GM12874 (cell line): ENCODE results near the gene USP2.

Source experiments
- TF ChIP-seq, protein P1 (sequence below): IDR thresholded peaks from 2 replicates; pipeline ENCODE4 v1.5.1; 2011; ENCODE audit warnings: low read depth, mild to moderate bottlenecking, control low read depth, low read length, moderate library complexity; ENCODE audit not compliant: insufficient read depth

The USP2 gene

DNA sequence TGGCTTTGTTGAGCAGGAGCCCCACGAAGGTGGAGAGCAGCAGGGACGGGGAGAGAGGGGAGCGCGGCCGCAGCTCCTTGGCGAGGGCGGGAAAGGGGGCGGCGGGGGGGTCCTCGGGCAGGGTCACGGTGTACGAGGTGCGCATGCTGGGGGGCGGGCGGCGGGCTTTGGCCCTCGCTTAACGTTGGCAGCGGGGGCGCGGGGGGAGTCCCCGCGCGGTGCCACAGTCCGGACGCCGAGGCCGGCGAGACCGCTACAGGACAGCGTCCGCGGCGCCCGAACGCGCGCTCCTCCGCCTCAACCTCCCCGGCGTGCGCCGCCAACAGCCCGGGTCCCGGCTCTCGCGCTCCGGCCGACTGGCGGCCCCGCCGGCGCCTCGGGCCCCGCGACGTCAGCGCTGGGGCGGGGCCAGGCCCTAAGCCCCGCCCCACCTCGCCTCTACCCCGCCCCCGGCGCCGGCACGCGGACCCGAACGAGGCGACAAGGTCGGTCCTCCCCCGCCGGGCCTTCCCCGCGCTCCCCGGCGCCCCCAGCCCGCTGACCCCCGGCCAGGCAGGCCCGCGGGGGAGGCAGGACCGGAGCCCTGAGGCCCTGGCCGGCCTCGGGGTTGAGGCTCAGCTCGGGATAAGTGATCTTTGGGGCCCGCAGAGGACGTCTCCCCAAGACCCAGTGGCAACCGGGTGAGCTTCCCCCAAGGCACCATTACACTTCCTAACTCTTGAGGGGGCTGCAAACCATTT is 17.5 kb downstream of the USP2 start:
- TF ChIP-seq, protein P1, sequence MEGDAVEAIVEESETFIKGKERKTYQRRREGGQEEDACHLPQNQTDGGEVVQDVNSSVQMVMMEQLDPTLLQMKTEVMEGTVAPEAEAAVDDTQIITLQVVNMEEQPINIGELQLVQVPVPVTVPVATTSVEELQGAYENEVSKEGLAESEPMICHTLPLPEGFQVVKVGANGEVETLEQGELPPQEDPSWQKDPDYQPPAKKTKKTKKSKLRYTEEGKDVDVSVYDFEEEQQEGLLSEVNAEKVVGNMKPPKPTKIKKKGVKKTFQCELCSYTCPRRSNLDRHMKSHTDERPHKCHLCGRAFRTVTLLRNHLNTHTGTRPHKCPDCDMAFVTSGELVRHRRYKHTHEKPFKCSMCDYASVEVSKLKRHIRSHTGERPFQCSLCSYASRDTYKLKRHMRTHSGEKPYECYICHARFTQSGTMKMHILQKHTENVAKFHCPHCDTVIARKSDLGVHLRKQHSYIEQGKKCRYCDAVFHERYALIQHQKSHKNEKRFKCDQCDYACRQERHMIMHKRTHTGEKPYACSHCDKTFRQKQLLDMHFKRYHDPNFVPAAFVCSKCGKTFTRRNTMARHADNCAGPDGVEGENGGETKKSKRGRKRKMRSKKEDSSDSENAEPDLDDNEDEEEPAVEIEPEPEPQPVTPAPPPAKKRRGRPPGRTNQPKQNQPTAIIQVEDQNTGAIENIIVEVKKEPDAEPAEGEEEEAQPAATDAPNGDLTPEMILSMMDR: no peak

DNA sequence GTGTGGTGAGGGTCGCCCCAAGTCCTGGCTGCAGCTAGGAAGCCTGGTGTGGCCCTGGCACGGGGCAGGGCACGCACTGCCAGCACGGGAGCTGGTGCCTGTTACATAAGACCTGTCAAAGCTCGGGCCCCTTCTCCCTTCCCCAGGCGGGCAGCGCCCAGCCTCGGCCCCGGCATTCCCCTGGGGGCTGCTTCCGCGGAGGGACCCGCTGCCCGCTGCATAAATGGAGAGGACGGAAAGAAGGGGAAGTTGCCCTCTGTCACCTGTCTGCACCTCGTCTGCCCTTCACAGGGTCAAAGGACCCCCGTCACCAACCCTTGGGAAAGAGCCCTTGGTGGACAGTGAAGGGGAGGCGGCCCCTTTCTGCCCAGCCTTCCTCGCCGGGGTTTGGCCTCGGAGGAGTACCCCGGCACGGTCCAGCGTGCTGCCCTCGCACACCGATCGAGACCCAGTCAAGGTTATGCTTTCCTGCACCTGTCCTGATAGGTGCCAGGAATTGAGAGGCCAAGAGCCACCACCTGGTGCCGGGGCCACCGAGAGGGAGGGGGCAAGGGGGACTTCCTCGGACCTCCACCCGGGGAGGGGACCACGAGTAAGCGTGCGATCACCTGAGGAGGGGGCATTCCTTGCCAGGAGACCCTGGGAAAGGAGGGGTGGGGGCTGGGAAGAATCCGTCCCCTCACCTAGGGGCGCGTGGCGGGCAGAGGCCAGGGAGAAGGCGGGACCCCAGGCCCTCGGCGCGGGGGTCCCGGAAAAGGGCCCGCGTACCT is 18.2 kb downstream of the USP2 start:
- TF ChIP-seq, protein P1: no peak

DNA sequence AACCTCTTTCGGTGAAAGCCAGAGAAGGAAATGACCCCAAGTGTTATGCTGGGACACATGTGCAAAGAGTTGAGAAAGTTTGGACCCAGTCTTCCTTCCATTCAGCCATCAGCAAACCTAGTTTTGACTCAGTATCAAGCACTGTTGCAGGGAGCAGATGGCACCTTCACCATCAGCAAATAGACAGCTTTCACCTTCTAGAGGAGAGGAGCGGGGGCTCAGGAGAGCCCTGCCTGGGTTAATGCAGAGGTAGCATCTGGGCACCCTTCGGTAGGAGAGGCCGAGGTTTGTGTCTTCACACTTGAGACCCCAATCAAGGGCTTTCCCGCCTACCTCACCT is 18.8 kb downstream of the USP2 start:
- TF ChIP-seq, protein P1: no peak

DNA sequence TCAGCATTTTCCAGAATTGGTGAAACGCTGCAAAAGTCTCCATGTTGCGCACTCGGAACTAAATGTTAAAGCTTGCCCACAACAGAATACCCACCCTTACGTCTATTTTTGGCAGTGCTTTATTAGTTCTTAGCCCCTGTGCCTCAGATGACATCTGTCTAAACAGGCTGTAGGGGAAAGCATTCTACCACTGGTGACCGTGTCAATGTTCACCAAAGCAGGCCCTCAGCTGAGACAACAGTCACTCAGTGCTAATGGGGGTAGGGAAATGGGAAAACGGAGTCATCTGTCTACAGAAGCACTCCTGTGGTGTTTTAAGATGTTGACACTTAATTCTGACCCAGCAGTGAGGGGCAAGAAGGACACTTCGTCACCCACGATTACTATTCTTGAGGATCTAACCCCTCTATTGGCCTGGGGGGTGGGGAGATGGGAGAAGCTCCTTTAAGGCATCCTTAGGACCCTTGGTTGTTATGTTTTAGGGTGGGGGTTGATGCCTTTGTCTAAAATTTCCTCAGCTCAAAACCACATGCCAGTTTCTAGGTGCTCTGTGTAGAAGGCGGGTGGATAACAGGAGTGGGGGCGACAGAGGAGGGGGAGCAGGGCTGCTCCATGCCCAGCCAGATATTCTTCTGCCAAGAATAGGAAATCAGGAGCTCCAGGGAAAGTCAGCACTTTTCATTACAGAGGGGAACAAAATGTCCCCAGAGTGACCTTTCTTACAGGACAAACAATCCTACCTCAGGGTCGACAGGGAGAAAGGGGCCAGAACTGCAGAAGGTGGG is 19.4 kb downstream of the USP2 start:
- TF ChIP-seq, protein P1: no peak

DNA sequence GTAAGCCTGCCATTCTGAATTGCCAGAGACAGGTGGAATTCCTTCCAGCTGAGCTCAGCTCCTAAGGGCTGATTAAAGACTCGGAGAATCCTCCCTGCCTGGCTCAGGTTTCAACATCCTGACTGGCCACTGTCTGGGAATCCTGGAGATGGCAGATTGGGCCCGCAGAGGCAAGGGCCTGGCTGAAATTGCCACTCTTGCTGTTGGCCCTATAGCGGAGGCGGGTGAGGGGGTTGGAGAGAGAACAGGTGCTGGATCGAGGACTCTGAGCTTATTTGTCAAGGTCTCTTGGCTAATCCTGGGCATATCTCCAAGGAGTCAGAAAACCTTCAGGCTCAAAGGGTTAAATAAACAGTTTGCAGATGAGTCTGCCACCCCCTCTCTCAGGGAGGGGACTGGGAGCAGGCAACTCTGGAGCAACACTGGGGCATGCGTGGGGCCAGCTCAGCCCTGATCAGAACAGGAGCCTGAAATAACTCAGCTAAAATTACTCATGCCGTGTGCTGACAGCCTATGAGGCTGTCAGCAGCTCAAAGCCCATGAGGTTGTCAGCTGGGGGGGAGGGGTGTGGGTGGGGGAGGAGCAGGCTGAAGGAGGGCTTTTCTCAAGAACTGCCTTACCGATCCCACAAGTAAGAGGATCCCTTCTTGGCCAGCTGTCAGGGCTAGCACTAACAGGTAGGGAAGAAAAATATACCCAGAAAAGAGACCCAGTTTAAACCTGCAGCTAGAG is 20.3 kb downstream of the USP2 start:
- TF ChIP-seq, protein P1: no peak

DNA sequence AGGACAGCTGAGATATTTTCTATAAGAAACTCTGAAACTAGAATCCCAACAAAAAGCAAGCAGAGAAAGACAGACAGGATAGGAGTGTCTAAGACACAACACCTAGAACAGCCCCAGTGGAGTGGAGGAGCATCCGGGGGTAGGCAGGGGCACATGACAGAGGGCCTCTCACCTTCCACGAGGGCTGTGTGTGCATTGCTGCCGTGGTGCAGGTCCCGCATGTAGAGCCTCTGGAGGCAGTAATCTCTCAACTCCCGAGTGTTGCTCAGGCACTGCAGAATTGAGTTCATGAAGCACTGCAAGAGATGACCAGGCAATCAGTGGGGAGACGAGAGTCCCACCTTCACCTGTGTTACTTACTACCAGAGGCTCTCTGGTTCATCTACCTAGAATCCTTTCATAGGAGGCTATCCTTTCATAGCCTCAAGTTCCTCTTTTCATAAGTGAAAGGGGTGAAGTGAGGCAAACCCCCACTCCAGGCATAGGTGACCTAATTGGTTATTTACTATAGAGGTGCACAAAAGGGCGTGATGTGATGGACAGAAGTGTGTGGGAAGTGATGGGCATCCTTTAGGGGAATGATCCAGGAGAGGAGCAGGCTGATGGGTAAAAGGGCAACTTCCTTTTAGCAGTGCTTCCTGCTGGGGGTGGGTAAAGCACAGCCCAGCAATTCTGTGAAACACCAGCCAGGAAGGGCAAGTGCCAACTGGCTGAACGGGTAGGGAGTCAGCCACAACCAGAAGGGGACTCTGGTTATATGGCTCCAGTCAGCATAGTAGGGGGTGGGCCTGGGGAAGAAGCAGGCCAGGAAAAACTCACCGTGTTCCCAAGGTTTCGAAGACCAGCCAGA is 21.9 kb downstream of the USP2 start:
- TF ChIP-seq, protein P1: no peak
